DND-41 (cell line): ENCODE results near the gene IGFBP5.

ENCODE experiments used
- CTCF ChIP-seq: IDR thresholded peaks from 2 replicates; pipeline ENCODE4 v1.5.1; 2012; ENCODE audit warnings: borderline replicate concordance, low read length, moderate library complexity, mild to moderate bottlenecking; ENCODE audit not compliant: poor library complexity, severe bottlenecking; ENCODE audit errors: extremely low read depth
- EZH2 ChIP-seq: IDR thresholded peaks from 3 replicates; pipeline ENCODE4 v1.6.1; 2012; ENCODE audit warnings: borderline replicate concordance, low read depth, mild to moderate bottlenecking, moderate library complexity, low read length, inconsistent platforms; ENCODE audit not compliant: severe bottlenecking

GRCh38 chr2:216679658-216680024, 15.7 kb downstream of the IGFBP5 start:
- TF ChIP-seq CTCF (no peak), EZH2 (no peak)
